GM12891 (cell line): ENCODE results near the gene HOXC5.

Source experiments
- POLR2A ChIP-seq: IDR thresholded peaks from 2 replicates; pipeline ENCODE4 v1.6.1; 2011; ENCODE audit warnings: low read depth, low read length, control low read depth
- POLR2AphosphoS5 ChIP-seq: IDR thresholded peaks from 2 replicates; pipeline ENCODE4 v1.6.1; 2011; ENCODE audit warnings: low read depth, low read length, control low read depth
- POU2F2 ChIP-seq: IDR thresholded peaks from 2 replicates; pipeline ENCODE4 v1.6.1; 2011; ENCODE audit warnings: low read depth, mild to moderate bottlenecking, control low read depth, low read length, moderate library complexity

- no peak for TF ChIP-seq POLR2A
- no peak for TF ChIP-seq POLR2AphosphoS5
- TF ChIP-seq POU2F2, result no peak
These were observed 10.4 kb downstream of the HOXC5 start for GRCh38 chr12:54042970-54043853.
